Ovary (tissue), 9 donors: ENCODE measurements around the gene ATG9B. TPM values are rescaled to one million over a fixed set of nuclear protein-coding genes. Genes with fewer than 3 reads are reported as not detected.

Experiments used
- DNase-seq, 5 donors: peaks; one replicate each; pipeline ENCODE4 v3.0.0-alpha.2; 2019 to 2020
- H3K27ac ChIP-seq, 2 donors: fragments of 200-600 bp; one replicate each; pipeline versions ENCODE4 v1.5.1 to v1.8.0; 2019 to 2022
- H3K27me3 ChIP-seq: fragments of 200-600 bp; one replicate; pipeline ENCODE4 v1.8.0; 2022
- H3K36me3 ChIP-seq: fragments of 200-600 bp; sonication (generic); one replicate; pipeline ENCODE4 v1.5.1; 2019
- H3K4me1 ChIP-seq: one replicate; pipeline ENCODE4 v1.8.1; 2013; ENCODE audit warnings: mild to moderate bottlenecking, moderate library complexity; ENCODE audit not compliant: insufficient read depth
- H3K4me3 ChIP-seq: fragments of 200-600 bp; sonication (generic); one replicate; pipeline ENCODE4 v1.5.1; 2017
- H3K9me3 ChIP-seq, 2 donors: fragments of 200-600 bp in 1 of 2; sonication (generic) in 1 of 2; one replicate each; pipeline versions ENCODE4 v1.5.1 to v1.8.1; 2013 to 2019; ENCODE audit warnings: mild to moderate bottlenecking in 1 of 2, moderate library complexity in 1 of 2
- CTCF ChIP-seq, 3 donors: fragments of 450-650 bp in 2 of 3; fragments of 200-600 bp in 1 of 3; IDR thresholded peaks; one replicate each; pipeline versions ENCODE4 v1.5.1 to v1.8.0; 2016 to 2022; ENCODE audit warnings: antibody characterized with exemption in 3 of 3, mild to moderate bottlenecking in 1 of 3
- EP300 ChIP-seq: sonication (generic); formaldehyde crosslinking; IDR thresholded peaks from one replicate; pipeline ENCODE4 v1.6.1; 2017; ENCODE audit warnings: antibody characterized with exemption
- POLR2A ChIP-seq: fragments of 450-650 bp; IDR thresholded peaks from one replicate; pipeline ENCODE4 v1.6.1; 2017; ENCODE audit warnings: antibody characterized with exemption, mild to moderate bottlenecking, moderate library complexity
- WGBS, 3 donors: extraction: QIAGEN DNeasy Blood & Tissue Kit in 1 of 3; methylation state at CpG; one replicate each; pipeline versions ENCODE4 v1.1.5 to v1.1.7; 2013 to 2017; 5-methylcytosine and 5-hydroxymethylcytosine counted together
- intact Hi-C, 4 donors: fragments of 100-400 bp; cut with DNase I; formaldehyde crosslinking; loops; one replicate each; pipeline versions ENCODE4 v1.11.0 to v1.15.1; 2022 to 2023
- polyA plus RNA-seq, 2 donors: library from polyadenylated mRNA; stranded (reverse); fragments of 200-250 nt in 1 of 2; fragments of 350-450 nt in 1 of 2; fragmentation: Illumina TruSeq in 1 of 2; extraction: RNeasy Lipid Tissue Mini Kit (QIAGEN cat#74804) in 1 of 2; gene quantifications; one replicate each; pipeline ENCODE4 v1.2.3, GENCODE V29; 2013 to 2014
- total RNA-seq, 7 donors: library from RNA; depleted of rRNA in 2 of 7; stranded (reverse); fragments of >200 nt in 2 of 7; fragmentation: NEBNext Ultra II Directional in 3 of 7; extraction: Animal tissue kit (Norgen Biotek cat#: 25700) in 3 of 7; gene quantifications; one replicate each; pipeline versions ENCODE4 v1.1.0 to v1.2.4, GENCODE V29; 2016 to 2023
- donor health status: DM: no; HTN: no; CAD: no; lungs with moderate emphysema.
- donor health status: DM: no; HTN: no; CAD: no.
- donor health status: Bipolar disorder and iron deficiency.
- donor health status: DM: yes; HTN: yes; CAD: no.
- donor health status: DM: no; HTN: no; CAD: no.
- donor health status: DM: yes; HTN: yes; CAD: no.

Gene ATG9B
- total and polyA plus RNA-seq, 9 donors = 0.03 to 1.0 (median 0.35) TPM

GRCh38 chr7:150992833-150993302 is 31.4 kb downstream of the ATG9B start:
- Histone ChIP-seq H3K9me3 (no peaks in the 10 kb centered on the region), H3K4me3 (no peak overlapping the region), H3K27me3 (no peaks in the 10 kb centered on the region), H3K4me1 (peaks cover 5% of the 10 kb centered on the region), H3K27ac (no peak overlapping the region), H3K36me3 (no peaks in the 10 kb centered on the region)
- peak in 1 of 5 donors; percentile 44 for DNase-seq
- intact Hi-C loops = no loop called here
- 40 to 51% (median 44%) methylated on average over 5 of the region's 5 CpGs for WGBS, 3 donors
- no peak for TF ChIP-seq CTCF (IDR thresholded peaks at IDR 0.05)

GRCh38 chr7:150992051-150992640 is 32.1 kb downstream of the ATG9B start:
- TF ChIP-seq EP300 (no peak), CTCF (IDR thresholded peaks at IDR 0.05) (no peak), POLR2A (no peak)
- Histone ChIP-seq H3K4me1 (peaks cover 5% of the 10 kb centered on the region), H3K4me3 (no peak overlapping the region), H3K27ac (no peak overlapping the region), H3K27me3 (no peaks in the 10 kb centered on the region), H3K36me3 (no peaks in the 10 kb centered on the region), H3K9me3 (no peaks in the 10 kb centered on the region)
- 82 to 87% (median 85%) methylated on average over 6 of the region's 6 CpGs for WGBS, 3 donors
- DNase-seq = no peak
- intact Hi-C loops = no loop called here

GRCh38 chr7:150990416-150991186 is 33.7 kb downstream of the ATG9B start, which contains the start of gene NOS3:
NOS3 (plus strand) TSS chr7:150991017; CDS start chr7:150993804, 2,787 bp downstream.
- Histone ChIP-seq H3K4me1 (peaks cover 5% of the 10 kb centered on the region), H3K27me3 (no peaks in the 10 kb centered on the region), H3K27ac (no peak within 1 kb of the TSS), H3K4me3 (no peak within 1 kb of the TSS), H3K36me3 (no peaks in the 10 kb centered on the region), H3K9me3 (no peaks in the 10 kb centered on the region)
- DNase-seq = no peak
- intact Hi-C loops = no loop called here
- WGBS, 3 donors = 88 to 96% (median 93%) methylated on average over 12 of the region's 12 CpGs
- TF ChIP-seq EP300 (no peak), CTCF (IDR thresholded peaks at IDR 0.05) (no peak), POLR2A (no peak)

- H3K27ac ChIP-seq = peak overlapping the region in 1 of 2 donors; percentile 13
- 30 to 41% (median 33%) methylated on average over 7 of the region's 7 CpGs for WGBS, 3 donors
These were observed 34.8 kb downstream of the ATG9B start for GRCh38 chr7:150989456-150989855.

More at GRCh38 chr7:150989456-150989855, 34.8 kb downstream of the ATG9B start:
- H3K36me3 ChIP-seq = no peaks in the 10 kb centered on the region
- H3K9me3 ChIP-seq = no peaks in the 10 kb centered on the region
- H3K27me3 ChIP-seq = no peaks in the 10 kb centered on the region
- no peak for DNase-seq
- no peak for TF ChIP-seq POLR2A
- TF ChIP-seq EP300 = no peak
- TF ChIP-seq CTCF (IDR thresholded peaks at IDR 0.05) = no peak
- H3K4me3 ChIP-seq = no peak overlapping the region
- peaks cover 5% of the 10 kb centered on the region for H3K4me1 ChIP-seq
- intact Hi-C loops = loop anchor here (5.0 kb wide), 1 partner anchor 92 kb away; no protein-coding TSS in a partner anchor
